NCI-H69 (cell line): ENCODE measurements around the gene DNAJC5G.

Experiments
- DNase-seq: peaks from one replicate; lab custom pipeline; 2025; lab: John Stamatoyannopoulos, UW

DNAJC5G gene, protein sequence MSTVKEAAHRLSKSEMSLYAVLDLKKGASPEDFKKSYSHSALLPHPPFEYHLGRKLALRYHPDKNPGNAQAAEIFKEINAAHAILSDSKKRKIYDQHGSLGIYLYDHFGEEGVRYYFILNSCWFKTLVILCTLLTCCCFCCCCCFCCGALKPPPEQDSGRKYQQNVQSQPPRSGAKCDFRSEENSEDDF

GRCh38 chr2:27275211-27276150, at the start of gene DNAJC5G:
Gene DNAJC5G, plus strand, starts transcription at chr2:27275433. Its CDS starts 1,296 bp downstream, at chr2:27276729.
- DNase-seq: no peak

- no peak for DNase-seq
These were observed 49.7 kb upstream of the DNAJC5G start for GRCh38 chr2:27225526-27225925.

DNA sequence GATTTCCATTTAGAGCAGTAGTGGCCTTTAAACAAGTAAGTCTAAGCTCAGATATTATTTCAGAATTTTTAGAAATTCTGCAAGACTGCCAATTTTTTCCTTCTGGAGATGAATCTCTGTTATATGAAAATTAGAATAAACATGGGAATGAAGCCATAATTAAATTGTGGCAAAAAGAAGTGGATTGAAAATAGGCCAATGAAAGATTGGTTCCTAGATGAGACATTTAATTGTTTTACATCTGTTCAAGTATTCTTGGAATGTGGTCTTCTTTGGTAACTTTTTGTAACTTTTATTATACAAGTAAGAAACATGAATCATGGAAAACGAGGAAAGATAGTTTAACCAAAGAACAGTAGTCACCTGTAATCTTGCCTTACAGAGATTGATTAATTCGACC, 47.7 kb upstream of the DNAJC5G start:
- no peak for DNase-seq

DNA sequence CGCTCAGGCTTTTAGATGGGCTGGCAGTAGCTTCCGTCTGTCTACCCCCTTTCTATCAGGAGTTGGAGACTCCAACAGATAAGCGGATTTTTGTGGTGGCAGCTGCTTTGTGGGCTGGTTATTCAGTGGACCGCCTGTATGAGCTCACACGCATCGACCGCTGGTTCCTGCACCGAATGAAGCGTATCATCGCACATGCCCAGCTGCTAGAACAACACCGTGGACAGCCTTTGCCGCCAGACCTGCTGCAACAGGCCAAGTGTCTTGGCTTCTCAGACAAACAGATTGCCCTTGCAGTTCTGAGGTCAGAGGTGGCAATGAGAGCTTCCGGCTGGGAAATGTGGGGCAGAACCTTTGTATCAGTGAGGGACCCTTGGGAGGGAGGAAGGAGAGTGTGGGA, 43.3 kb upstream of the DNAJC5G start:
- no peak for DNase-seq

GRCh38 chr2:27233341-27233740, 41.9 kb upstream of the DNAJC5G start:
- DNase-seq: no peak

DNA sequence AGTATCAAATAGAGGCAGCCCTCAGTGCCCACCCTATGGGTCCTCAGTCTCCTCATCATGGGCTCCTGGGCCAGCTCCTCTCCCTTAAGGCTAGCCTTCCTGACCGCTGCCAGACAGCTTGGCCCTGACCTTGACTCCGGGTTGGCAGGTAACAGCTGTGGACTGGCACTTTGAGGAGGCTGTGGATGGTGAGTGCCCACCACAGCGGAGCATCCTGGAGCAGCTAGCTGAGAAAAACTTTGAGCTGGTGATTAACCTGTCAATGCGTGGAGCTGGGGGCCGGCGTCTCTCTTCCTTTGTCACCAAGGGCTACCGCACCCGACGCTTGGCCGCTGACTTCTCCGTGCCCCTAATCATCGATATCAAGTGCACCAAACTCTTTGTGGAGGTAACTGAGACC, 39.1 kb upstream of the DNAJC5G start:
- DNase-seq: no peak

DNA sequence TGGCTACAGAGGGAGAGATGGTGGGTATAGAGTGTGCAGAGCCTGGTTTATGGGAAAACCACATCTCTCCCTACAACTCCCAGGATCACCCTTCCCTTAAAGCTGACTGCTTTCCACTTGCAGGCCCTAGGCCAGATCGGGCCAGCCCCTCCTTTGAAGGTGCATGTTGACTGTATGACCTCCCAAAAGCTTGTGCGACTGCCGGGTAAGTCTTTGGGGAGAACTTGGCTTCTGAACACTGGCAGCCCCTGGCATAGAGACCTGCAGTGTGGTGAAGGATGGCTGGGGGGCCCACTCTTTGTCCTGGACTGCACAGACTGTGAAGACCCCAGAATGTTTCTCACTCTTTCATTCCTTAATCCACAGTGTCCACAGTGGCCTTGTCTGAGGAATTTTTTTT, 38.6 kb upstream of the DNAJC5G start:
- DNase-seq: no peak

GRCh38 chr2:27237341-27237945, 37.8 kb upstream of the DNAJC5G start:
- no peak for DNase-seq

- DNase-seq: no peak
These were observed 36.3 kb upstream of the DNAJC5G start for GRCh38 chr2:27238976-27239375.

DNA sequence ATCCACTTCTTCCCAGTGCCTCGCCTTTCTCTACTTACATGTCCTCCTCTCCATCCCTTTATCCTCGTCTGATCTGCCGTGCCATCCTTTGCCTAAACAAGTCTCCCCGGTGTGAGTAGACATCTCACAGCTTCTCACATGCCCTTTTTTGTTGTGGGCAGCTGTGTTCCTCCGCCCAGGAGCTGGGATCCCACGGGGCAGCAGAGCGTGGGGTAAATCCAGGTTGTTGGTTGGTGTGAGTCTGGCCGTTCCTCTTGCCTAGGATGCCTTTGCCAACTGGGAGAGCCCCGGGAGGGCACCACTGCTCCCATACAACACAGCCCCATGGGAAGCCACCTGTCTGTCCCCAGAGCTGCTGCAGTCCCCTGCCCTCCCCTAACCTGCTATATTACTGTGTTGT, 34.8 kb upstream of the DNAJC5G start:
- no peak for DNase-seq

DNA sequence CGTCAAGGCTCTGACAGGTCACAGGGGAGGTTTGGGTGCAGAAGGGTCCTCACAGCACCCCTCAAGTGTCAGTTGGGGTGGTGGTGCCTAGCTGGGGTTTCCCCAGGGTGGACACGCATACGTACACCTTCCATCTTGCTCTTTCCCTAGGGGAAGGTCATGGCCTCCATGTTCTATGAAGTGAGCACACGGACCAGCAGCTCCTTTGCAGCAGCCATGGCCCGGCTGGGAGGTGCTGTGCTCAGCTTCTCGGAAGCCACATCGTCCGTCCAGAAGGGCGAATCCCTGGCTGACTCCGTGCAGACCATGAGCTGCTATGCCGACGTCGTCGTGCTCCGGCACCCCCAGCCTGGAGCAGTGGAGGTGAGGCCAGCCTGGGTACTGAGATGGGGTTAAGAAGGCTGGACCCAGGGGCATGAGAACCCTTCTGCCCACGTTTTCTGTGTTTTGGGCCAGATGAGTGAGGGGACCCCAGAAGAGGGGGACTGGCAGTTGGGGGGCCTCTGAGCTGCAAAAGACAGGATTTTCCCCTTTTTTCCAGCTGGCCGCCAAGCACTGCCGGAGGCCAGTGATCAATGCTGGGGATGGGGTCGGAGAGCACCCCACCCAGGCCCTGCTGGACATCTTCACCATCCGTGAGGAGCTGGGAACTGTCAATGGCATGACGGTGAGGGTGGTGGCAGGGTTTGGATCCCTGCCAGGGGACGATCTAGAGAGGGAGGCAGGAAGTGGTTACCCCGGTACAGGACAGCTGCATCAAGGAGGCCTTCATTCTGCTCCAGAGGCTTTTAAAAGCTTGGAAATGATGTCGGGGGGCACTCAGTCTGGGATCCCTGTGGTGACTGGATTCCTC, 33.2 kb upstream of the DNAJC5G start:
- no peak for DNase-seq

- DNase-seq: no peak
These were observed 32.6 kb upstream of the DNAJC5G start for GRCh38 chr2:27242614-27242951.

DNA sequence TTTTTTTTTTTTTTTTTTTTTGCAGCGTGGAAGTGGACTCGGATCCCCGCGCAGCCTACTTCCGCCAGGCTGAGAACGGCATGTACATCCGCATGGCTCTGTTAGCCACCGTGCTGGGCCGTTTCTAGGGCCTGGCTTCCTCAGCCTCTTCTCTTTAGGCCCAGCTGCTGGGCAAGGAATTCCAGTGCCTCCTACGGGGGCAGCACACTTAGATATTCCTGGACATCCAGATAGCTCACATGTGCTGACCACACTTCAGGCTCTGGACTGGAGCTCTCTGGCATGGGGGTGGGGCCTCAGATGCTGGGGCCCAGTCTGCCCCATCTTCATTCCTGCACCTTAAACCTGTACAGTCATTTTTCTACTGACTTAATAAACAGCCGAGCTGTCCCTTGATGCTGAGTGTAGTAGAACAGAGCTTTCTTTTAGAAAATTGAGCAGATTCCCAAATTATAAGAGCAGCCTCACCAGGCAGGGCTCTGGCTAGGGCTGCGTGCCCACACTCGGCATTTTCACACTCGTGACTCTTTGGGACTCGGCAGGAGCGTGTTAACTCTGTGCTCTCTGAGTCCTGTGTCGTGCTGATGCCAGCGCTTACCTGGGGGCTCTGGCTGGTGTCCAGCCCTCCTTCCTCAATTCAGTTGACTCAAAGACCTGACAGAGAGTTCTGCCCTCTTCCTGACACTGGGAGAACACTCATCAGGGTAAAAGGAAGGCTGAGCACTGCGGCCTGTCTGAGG, 31.7 kb upstream of the DNAJC5G start:
- no peak for DNase-seq

DNA sequence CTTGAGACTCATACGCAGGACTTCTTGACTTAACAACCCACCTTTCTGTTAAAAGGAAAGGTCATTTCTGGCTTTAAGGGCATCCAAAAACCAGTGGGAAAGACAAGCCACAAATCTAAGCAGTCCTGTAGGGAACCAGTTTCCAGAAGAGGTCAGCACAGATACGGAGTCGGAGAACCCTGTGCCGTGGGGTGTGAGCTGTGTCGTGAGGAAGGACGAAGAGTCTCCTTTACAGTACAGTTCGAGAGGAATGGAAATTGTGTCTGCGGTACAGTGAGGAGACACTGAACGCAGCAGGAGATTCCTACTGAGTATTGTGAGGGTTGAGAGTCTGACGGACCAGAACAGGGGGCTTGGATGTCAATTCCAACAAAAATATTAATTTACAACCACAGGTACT, 30.1 kb upstream of the DNAJC5G start:
- DNase-seq: no peak

GRCh38 chr2:27245626-27246025, 29.6 kb upstream of the DNAJC5G start:
- DNase-seq: no peak

DNA sequence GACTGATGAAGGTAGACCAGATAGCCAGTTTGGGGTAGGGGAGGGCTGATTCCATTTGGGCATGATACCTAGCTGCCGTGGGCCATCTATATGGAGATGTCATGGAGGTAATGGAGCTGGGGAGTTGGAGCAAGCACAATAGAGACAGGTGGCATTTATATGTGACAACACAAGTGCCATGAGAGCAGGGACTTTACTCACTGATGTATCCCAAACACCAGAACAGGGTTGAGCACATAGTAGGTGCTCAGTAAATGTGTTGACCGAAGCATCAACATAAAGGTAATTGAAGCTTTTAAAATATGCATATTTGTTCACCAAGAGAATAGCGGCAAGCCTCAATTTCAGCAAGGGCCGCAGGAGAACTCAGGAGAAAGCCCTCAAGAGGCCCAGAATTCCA, 27.3 kb upstream of the DNAJC5G start:
- DNase-seq: no peak

DNA sequence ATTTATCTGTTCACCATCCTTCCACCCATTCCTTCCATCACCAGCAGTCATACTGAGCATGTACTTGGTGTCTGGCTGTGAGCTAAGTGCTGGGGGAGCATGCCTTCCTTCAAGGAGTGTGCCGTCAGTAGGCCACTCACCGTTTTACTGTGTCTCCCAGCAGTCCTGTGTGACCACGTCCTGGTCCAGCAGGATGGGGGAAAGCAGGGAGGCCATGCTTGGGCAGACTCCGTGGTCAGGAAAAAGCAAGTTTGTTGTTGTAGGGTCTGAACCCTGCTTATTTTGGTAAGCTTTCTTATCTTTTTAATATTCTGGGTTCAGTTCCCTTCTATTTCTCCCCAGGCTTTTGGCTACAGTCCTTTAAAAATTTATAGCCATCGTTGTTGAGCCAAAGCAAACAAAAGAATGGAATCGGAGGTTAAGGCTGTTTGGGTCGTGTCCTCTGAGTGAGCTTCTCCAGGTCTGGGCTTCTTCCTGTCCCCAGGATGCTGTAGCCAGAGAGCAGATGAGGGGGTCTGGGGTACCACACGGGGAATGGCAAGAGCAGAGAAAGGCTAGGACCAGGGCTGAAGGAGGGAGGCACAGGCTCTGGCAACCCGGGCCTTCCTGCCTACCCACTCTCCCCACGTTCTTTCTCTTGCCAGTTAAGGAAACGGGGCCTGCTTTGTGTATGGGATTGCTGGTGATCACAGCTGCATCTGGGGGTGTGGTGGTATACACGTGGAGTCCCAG, 25.9 kb upstream of the DNAJC5G start:
- no peak for DNase-seq

DNA sequence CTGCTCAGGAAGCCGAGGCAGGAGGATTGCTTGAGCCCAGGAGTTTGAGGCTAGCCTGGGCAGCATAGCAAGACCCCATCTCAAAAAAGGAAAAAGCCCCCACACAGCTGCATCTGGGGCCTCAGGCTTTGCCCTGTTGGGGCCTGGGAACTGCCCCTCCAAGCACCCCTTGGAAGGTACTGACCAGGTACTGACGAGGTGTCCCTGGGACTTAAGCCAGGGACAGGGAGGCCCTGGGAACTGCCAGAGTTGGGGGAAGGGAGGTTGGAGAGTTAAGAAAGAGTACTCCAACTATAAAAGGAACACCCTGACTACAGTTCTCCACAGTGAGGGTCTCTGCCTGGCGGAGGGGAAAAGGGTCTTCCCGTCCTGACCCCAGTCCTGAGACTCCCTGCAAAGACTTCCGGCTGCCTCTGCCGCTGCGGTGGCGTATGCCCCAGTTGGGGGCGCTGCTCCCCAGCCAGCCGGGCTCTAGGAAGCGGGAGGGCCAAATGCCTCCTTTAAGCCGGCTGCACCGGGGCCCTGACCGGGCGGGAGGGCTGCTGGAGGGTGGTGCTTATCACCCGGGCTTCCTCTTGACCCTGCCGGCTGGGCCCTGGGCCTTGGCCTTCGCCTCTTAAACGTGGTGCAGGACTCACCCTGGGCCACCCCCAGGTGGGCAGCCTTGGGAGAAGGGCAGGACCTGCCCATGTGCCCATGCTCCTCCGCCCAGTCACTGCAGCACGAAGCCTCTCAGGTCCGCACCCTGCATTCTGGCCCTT, 25.2 kb upstream of the DNAJC5G start:
- peak; percentile 51 for DNase-seq

DNA sequence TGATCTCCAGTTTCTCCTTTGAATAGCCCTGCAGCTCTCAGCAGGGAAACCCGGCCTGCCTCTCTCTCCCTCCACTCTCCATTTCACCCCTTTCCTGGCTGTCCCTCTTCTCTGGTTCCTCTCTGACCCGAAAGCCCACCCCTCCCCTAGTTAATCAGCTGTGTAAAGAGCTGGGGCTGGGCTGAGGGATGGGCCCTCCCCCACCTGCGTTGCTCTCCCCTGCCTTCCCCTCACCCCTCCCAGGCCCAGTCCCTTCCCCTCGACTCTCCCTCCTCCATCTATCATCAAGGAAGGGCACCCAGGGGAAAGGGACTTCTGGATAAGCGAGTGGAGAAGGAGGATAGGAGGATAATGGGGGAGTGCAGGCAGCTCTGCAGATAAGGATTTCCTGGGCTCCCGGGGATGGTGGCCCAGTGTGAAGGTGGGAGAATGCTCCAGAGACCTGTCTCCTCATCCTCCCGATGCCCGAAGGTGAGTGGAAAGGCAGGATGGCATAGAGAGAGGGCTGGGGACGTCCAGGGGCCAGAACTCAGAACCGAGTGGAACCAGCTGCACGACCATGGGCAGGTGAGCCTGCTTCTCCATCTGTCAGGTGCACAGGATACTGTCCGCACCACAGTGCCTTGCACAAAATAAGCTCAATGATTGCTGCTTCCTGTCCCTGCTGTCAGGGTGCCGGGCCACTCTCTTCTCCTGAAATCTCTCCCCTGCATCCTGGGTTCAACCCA, 24.4 kb upstream of the DNAJC5G start:
- no peak for DNase-seq
